GM23338 (cell line): ENCODE data around the gene RFC3. TPM values are rescaled to one million over a fixed set of nuclear protein-coding genes. Genes with fewer than 3 reads are reported as not detected.

Experiments used
- ATAC-seq: fragments of 200-7000 bp; cut with Tn5 transposase; 3 replicates; pipeline ENCODE4 v1.9.1; 2020
- DNase-seq: peaks from one replicate; pipeline ENCODE4 v3.0.0-alpha.2; 2015; ENCODE audit warnings: low spot score
- H2AFZ ChIP-seq: fragments of 200-600 bp; sonication (generic); 2 replicates; pipeline ENCODE4 v1.8.0; 2016; ENCODE audit warnings: antibody characterized with exemption, mild to moderate bottlenecking, moderate library complexity
- H3F3A ChIP-seq: fragments of 200-600 bp; sonication (generic); replicated peaks from 2 replicates; pipeline ENCODE4 v1.8.0; 2017; ENCODE audit warnings: antibody characterized with exemption, mixed run types, low read depth
- H3K27ac ChIP-seq: fragments of 200-600 bp; sonication (generic); 2 replicates; pipeline ENCODE4 v1.6.1; 2016; ENCODE audit warnings: low read depth
- H3K27me3 ChIP-seq: fragments of 200-600 bp; sonication (generic); 2 replicates; pipeline ENCODE4 v1.8.0; 2016; ENCODE audit warnings: mild to moderate bottlenecking, mixed run types, moderate library complexity; ENCODE audit not compliant: insufficient read depth
- H3K36me3 ChIP-seq: fragments of 200-600 bp; sonication (generic); 2 replicates; pipeline ENCODE4 v1.8.0; 2016; ENCODE audit warnings: mild to moderate bottlenecking; ENCODE audit not compliant: insufficient read depth
- H3K4me1 ChIP-seq: fragments of 200-600 bp; sonication (generic); 2 replicates; pipeline ENCODE4 v1.8.0; 2016; ENCODE audit warnings: mild to moderate bottlenecking, moderate library complexity; ENCODE audit not compliant: insufficient read depth
- H3K4me2 ChIP-seq: fragments of 200-600 bp; sonication (generic); 2 replicates; pipeline ENCODE4 v1.7.1; 2017; ENCODE audit warnings: mixed run types
- H3K4me3 ChIP-seq: fragments of 200-600 bp; sonication (generic); 2 replicates; pipeline ENCODE4 v1.6.1; 2016; ENCODE audit warnings: mixed run types
- H3K79me2 ChIP-seq: fragments of 200-600 bp; sonication (generic); replicated peaks from 2 replicates; pipeline ENCODE4 v1.8.0; 2017; ENCODE audit warnings: mild to moderate bottlenecking; ENCODE audit not compliant: insufficient read depth
- H3K9me2 ChIP-seq: fragments of 200-600 bp; sonication (generic); 2 replicates; pipeline ENCODE4 v1.8.0; 2017; ENCODE audit not compliant: insufficient read depth
- H4K20me1 ChIP-seq: fragments of 200-600 bp; sonication (generic); replicated peaks from 2 replicates; pipeline ENCODE4 v1.8.0; 2017; ENCODE audit warnings: mild to moderate bottlenecking; ENCODE audit not compliant: insufficient read depth
- H3K27ac Mint-ChIP-seq: 2 replicates; pipeline ENCODE4 v1.8.0; 2020; ENCODE audit warnings: inconsistent platforms, mild to moderate bottlenecking, moderate library complexity, mixed read lengths
- H3K27me3 Mint-ChIP-seq: 3 replicates; pipeline ENCODE4 v1.8.0; 2022; ENCODE audit warnings: low read depth, mild to moderate bottlenecking, moderate library complexity, mixed read lengths, inconsistent platforms; ENCODE audit not compliant: insufficient read depth, poor library complexity
- H3K36me3 Mint-ChIP-seq: 3 replicates; pipeline ENCODE4 v1.8.0; 2021; ENCODE audit warnings: low read depth, mild to moderate bottlenecking, inconsistent platforms, moderate library complexity, mixed read lengths
- H3K4me1 Mint-ChIP-seq: 3 replicates; pipeline ENCODE4 v1.8.0; 2020; ENCODE audit warnings: mild to moderate bottlenecking, inconsistent platforms, mixed read lengths
- H3K4me3 Mint-ChIP-seq: 3 replicates; pipeline ENCODE4 v1.8.0; 2021; ENCODE audit warnings: moderate library complexity, mild to moderate bottlenecking, inconsistent platforms, mixed read lengths
- H3K9me3 Mint-ChIP-seq: 3 replicates; pipeline ENCODE4 v1.8.0; 2020; ENCODE audit warnings: moderate library complexity, mild to moderate bottlenecking, inconsistent platforms, mixed read lengths
- CREB1 ChIP-seq: fragments of 250-450 bp; sonication (Bioruptor Pico); IDR thresholded peaks from 2 replicates; pipeline ENCODE4 v1.5.0; 2020; ENCODE audit warnings: low read depth, mild to moderate bottlenecking, moderate library complexity
- CTCF ChIP-seq, 2 experiments: fragments of 200-600 bp in 1 of 2; sonication (generic) in 1 of 2; conservative IDR thresholded peaks; 2 replicates each; pipeline versions ENCODE4 v1.5.1 to v1.6.1; 2016 to 2017; ENCODE audit warnings: antibody characterized with exemption in 2 of 2, low read depth in 2 of 2, mild to moderate bottlenecking in 2 of 2, moderate library complexity in 1 of 2
- EZH2 ChIP-seq: fragments of 200-600 bp; sonication (generic); IDR thresholded peaks from one replicate; pipeline ENCODE4 v1.8.0; 2017; ENCODE audit warnings: antibody characterized with exemption, mild to moderate bottlenecking, low read depth; ENCODE audit not compliant: unreplicated experiment
- EZH2phosphoT487 ChIP-seq: fragments of 200-600 bp; sonication (generic); IDR thresholded peaks from one replicate; pipeline ENCODE4 v1.8.1; 2018; ENCODE audit warnings: antibody characterized with exemption; ENCODE audit not compliant: unreplicated experiment
- JUNB ChIP-seq: IDR thresholded peaks from one replicate; pipeline ENCODE4 v1.6.1; 2016; ENCODE audit warnings: antibody characterized with exemption; ENCODE audit not compliant: unreplicated experiment
- NANOG ChIP-seq: IDR thresholded peaks from 2 replicates; pipeline ENCODE4 v1.6.1; 2016; ENCODE audit warnings: antibody characterized with exemption, borderline replicate concordance
- POLR2AphosphoS5 ChIP-seq: IDR thresholded peaks from 2 replicates; pipeline ENCODE4 v1.6.1; 2016; ENCODE audit warnings: antibody characterized with exemption, low read depth
- STAT1 ChIP-seq: IDR thresholded peaks from one replicate; pipeline ENCODE4 v1.6.1; 2016; ENCODE audit warnings: antibody characterized with exemption; ENCODE audit not compliant: unreplicated experiment
- ZNF114 ChIP-seq: fragments of 250-450 bp; sonication (Bioruptor Pico); IDR thresholded peaks from 2 replicates; pipeline ENCODE4 v1.5.0; 2020; ENCODE audit warnings: mild to moderate bottlenecking, moderate library complexity
- ZNF331 ChIP-seq: fragments of 250-450 bp; sonication (Bioruptor Pico); IDR thresholded peaks from 2 replicates; pipeline ENCODE4 v1.5.0; 2020; ENCODE audit warnings: low read depth, mild to moderate bottlenecking, moderate library complexity
- polyA plus RNA-seq: library from polyadenylated mRNA; unstranded; fragments of >200 nt; fragmentation: Nextera tagmentation; extraction: Ambion mirVana; gene quantifications from 2 replicates; pipeline ENCODE4 v1.2.1, GENCODE V29; 2016
- total RNA-seq: library from RNA; depleted of rRNA; stranded (reverse); fragments of >200 nt; shearing (Covaris generic); gene quantifications from 2 replicates; pipeline ENCODE4 v1.2.3, GENCODE V29; 2014
- TF ChIP-seq, protein P1 (sequence below): IDR thresholded peaks from one replicate; pipeline ENCODE4 v1.6.1; 2018; ENCODE audit warnings: antibody characterized with exemption; ENCODE audit not compliant: unreplicated experiment

RFC3 gene
- total and polyA plus RNA-seq, 2 experiments from 2014 or later, result 48.7 to 75.5 TPM

DNA sequence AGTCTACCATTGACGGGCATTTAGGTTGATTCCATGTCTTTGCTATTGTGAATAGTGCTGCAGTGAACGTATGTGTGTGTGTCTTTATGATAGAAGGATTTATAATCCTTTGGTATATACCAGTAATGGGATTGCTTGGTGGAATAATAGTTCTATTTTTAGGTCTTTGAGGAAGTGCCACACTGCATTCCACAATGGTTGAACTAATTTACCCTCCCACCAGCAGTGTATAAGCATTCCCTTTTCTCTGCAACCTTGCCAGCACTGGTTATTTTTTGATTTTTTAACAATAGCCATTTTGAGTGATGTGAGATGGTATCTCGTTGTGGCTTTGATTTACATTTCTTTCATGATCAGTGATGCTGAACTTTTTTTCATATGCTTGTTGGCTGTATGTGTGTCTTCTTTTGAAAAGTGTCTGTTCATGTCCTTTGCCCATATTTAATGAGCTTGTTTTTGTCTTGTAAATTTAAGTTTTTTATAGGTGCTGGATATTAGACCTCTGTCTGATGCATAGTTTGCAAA is 37.5 kb downstream of the RFC3 start (continued):
- TF ChIP-seq, protein P1, sequence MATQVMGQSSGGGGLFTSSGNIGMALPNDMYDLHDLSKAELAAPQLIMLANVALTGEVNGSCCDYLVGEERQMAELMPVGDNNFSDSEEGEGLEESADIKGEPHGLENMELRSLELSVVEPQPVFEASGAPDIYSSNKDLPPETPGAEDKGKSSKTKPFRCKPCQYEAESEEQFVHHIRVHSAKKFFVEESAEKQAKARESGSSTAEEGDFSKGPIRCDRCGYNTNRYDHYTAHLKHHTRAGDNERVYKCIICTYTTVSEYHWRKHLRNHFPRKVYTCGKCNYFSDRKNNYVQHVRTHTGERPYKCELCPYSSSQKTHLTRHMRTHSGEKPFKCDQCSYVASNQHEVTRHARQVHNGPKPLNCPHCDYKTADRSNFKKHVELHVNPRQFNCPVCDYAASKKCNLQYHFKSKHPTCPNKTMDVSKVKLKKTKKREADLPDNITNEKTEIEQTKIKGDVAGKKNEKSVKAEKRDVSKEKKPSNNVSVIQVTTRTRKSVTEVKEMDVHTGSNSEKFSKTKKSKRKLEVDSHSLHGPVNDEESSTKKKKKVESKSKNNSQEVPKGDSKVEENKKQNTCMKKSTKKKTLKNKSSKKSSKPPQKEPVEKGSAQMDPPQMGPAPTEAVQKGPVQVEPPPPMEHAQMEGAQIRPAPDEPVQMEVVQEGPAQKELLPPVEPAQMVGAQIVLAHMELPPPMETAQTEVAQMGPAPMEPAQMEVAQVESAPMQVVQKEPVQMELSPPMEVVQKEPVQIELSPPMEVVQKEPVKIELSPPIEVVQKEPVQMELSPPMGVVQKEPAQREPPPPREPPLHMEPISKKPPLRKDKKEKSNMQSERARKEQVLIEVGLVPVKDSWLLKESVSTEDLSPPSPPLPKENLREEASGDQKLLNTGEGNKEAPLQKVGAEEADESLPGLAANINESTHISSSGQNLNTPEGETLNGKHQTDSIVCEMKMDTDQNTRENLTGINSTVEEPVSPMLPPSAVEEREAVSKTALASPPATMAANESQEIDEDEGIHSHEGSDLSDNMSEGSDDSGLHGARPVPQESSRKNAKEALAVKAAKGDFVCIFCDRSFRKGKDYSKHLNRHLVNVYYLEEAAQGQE, result no peak
- TF ChIP-seq CREB1 (CRISPR knock-in tag), result no peak
- no peak for TF ChIP-seq JUNB
- TF ChIP-seq ZNF331 (CRISPR knock-in tag), result no peak
- no peak for TF ChIP-seq EZH2
- no peak for TF ChIP-seq CTCF (conservative IDR thresholded peaks at IDR 0.05; ENCODE audit: low read depth in 2 of 2)
- TF ChIP-seq POLR2AphosphoS5, result no peak
- TF ChIP-seq NANOG, result no peak

GRCh38 chr13:33859691-33860303 is 41.8 kb downstream of the RFC3 start:
- Histone ChIP-seq H2AFZ (no peak overlapping the region), H3F3A (no peaks in the 10 kb centered on the region), H3K79me2 (no peaks in the 10 kb centered on the region), H3K9me2 (no peaks in the 10 kb centered on the region), H4K20me1 (no peaks in the 10 kb centered on the region), H3K4me3 (no peak overlapping the region), H3K27me3 (no peaks in the 10 kb centered on the region), H3K36me3 (no peaks in the 10 kb centered on the region), H3K4me2 (no peak overlapping the region), H3K27ac (no peak overlapping the region), H3K4me1 (no peaks in the 10 kb centered on the region)
- ATAC-seq (no peak), DNase-seq (no peak)
- Mint-ChIP-seq H3K27me3 (peaks cover 1% of the 10 kb centered on the region), H3K27ac (no peak overlapping the region), H3K4me3 (no peak overlapping the region), H3K36me3 (no peaks in the 10 kb centered on the region), H3K9me3 (no peaks in the 10 kb centered on the region), H3K4me1 (no peaks in the 10 kb centered on the region)
- TF ChIP-seq ZNF114 (no peak), EZH2phosphoT487 (no peak), ZNF331 (CRISPR knock-in tag) (no peak), STAT1 (no peak), NANOG (no peak), EZH2 (no peak), JUNB (no peak), POLR2AphosphoS5 (no peak), CREB1 (CRISPR knock-in tag) (no peak)
- TF ChIP-seq, protein P1, result no peak
